Tibial artery (tissue), 4 donors: ENCODE data around the gene RAB2B.

Source experiments
- DNase-seq, 2 donors: peaks; one replicate each; pipeline ENCODE4 v3.0.0-alpha.2; 2019
- H3K27ac ChIP-seq, 2 donors: fragments of 200-600 bp; sonication (generic) in 1 of 2; 1 replicate in 1 of 2; 2 replicates in 1 of 2; pipeline ENCODE4 v1.5.1; 2018 to 2019; ENCODE audit warnings: mild to moderate bottlenecking in 1 of 2
- H3K27me3 ChIP-seq, 2 donors: fragments of 200-600 bp; sonication (generic) in 1 of 2; one replicate each; pipeline versions ENCODE4 v1.5.1 to v1.6.0; 2016 to 2019
- H3K36me3 ChIP-seq, 3 donors: fragments of 200-600 bp; sonication (generic) in 2 of 3; one replicate each; pipeline ENCODE4 v1.5.1; 2016 to 2019; ENCODE audit warnings: mild to moderate bottlenecking in 2 of 3
- H3K4me1 ChIP-seq, 4 donors: fragments of 200-600 bp; sonication (generic) in 2 of 4; 1 replicate in 3 of 4; 2 replicates in 1 of 4; pipeline ENCODE4 v1.5.1; 2016 to 2019
- H3K4me3 ChIP-seq, 2 donors: fragments of 200-600 bp; sonication (generic) in 1 of 2; 1 replicate in 1 of 2; 2 replicates in 1 of 2; pipeline ENCODE4 v1.5.1; 2018 to 2019; ENCODE audit warnings: mild to moderate bottlenecking in 2 of 2
- H3K9me3 ChIP-seq, 3 donors: fragments of 200-600 bp; sonication (generic) in 1 of 3; one replicate each; pipeline ENCODE4 v1.5.1; 2016 to 2019
- CTCF ChIP-seq, 2 experiments: fragments of 200-600 bp in 1 of 2; fragments of 450-650 bp in 1 of 2; IDR thresholded peaks; one replicate each; pipeline ENCODE4 v1.5.1; 2017 to 2019; ENCODE audit warnings: antibody characterized with exemption in 2 of 2, mild to moderate bottlenecking in 1 of 2, moderate library complexity in 1 of 2
- intact Hi-C: fragments of 100-400 bp; cut with DNase I; formaldehyde crosslinking; loops from one replicate; pipeline ENCODE4 v1.15.0; 2023; ENCODE audit warnings: low total_unique reads

Gene RAB2B

GRCh38 chr14:21498540-21499526 lies 22.1 kb upstream of the RAB2B start:
- no peak for DNase-seq
- Histone ChIP-seq H3K27me3 (no peaks in the 10 kb centered on the region), H3K9me3 (no peaks in the 10 kb centered on the region), H3K4me1 (peaks cover 0 to 6% (median 0%) of the 10 kb centered on the region in 4 donors), H3K4me3 (no peak overlapping the region), H3K36me3 (peaks cover 58 to 100% (median 82%) of the 10 kb centered on the region in 3 donors), H3K27ac (no peak overlapping the region)
- TF ChIP-seq CTCF (IDR thresholded peaks at IDR 0.05), result peak; percentile 41 to 53
- intact Hi-C loops, result no loop called here

GRCh38 chr14:21496453-21496852 lies 19.7 kb upstream of the RAB2B start:
- no peak overlapping the region for H3K27ac ChIP-seq
- no peak for TF ChIP-seq CTCF (IDR thresholded peaks at IDR 0.05)
- H3K4me3 ChIP-seq, result no peak overlapping the region
- no peaks in the 10 kb centered on the region for H3K27me3 ChIP-seq
- DNase-seq, result no peak
- intact Hi-C loops, result no loop called here
- H3K36me3 ChIP-seq, result peaks cover 65 to 100% (median 90%) of the 10 kb centered on the region in 3 donors
- no peaks in the 10 kb centered on the region for H3K9me3 ChIP-seq
- H3K4me1 ChIP-seq, result no peaks in the 10 kb centered on the region

GRCh38 chr14:21494902-21495762 lies 18.4 kb upstream of the RAB2B start:
- H3K9me3 ChIP-seq, result no peaks in the 10 kb centered on the region
- intact Hi-C loops, result no loop called here
- no peak overlapping the region for H3K4me3 ChIP-seq
- H3K36me3 ChIP-seq, result peaks cover 71 to 100% (median 93%) of the 10 kb centered on the region in 3 donors
- DNase-seq, result no peak
- no peaks in the 10 kb centered on the region for H3K27me3 ChIP-seq
- no peaks in the 10 kb centered on the region for H3K4me1 ChIP-seq
- H3K27ac ChIP-seq, result no peak overlapping the region
- TF ChIP-seq CTCF (IDR thresholded peaks at IDR 0.05), result no peak

DNA sequence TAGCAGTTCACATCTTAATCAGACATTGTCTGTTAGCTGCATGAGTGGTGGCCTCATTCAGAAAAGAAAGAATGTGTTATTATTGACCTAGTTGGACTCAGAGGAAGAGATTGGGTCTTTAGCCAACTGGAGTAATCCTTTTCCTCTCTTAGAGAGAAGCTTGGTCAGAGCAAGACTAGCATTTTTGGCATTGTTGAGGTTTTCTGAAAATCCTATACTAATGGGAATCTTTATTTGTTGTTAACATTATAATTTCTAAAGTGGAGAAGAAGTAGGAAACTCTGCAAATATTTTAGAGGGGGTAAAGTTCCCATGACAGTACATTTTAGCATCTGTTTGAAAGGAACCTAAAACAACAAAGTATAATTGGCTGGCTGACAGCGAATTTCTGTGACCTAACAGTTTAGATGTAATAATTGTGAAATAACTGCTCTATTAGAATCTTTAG lies 9.9 kb upstream of the RAB2B start:
- intact Hi-C loops, result no loop called here
- H3K36me3 ChIP-seq, result peaks cover 42 to 59% (median 47%) of the 10 kb centered on the region in 3 donors
- no peaks in the 10 kb centered on the region for H3K9me3 ChIP-seq

More for the DNA sequence above, 9.9 kb upstream of the RAB2B start:
- H3K27me3 ChIP-seq, result no peaks in the 10 kb centered on the region
- H3K4me1 ChIP-seq, result no peaks in the 10 kb centered on the region
- no peak overlapping the region for H3K4me3 ChIP-seq
- no peak overlapping the region for H3K27ac ChIP-seq
- TF ChIP-seq CTCF (IDR thresholded peaks at IDR 0.05), result no peak
- DNase-seq, result no peak
